Left forelimb (tissue), 1 donor: ENCODE measurements around the gene NXF3.
"Not testable (repeated sequence)": the region's sequence is repeated elsewhere in the genome, so short reads cannot be mapped to it uniquely, and the experiment has no call there.

Experiments used
- DNase-seq: peaks from one replicate; pipeline ENCODE4 v3.0.0-alpha.2; 2018; ENCODE audit warnings: low spot score

NXF3 gene

GRCh38 chrX:103033371-103033770 lies 59.6 kb downstream of the NXF3 start:
- DNase-seq, result not testable (repeated sequence)
